Parathyroid adenoma (tissue), 2 donors: ENCODE measurements around the gene IFITM10.
"Not testable (repeated sequence)": the region's sequence is repeated elsewhere in the genome, so short reads cannot be mapped to it uniquely, and the experiment has no call there.

Source experiments
- H2AFZ ChIP-seq: fragments of 300-600 bp; sonication (generic); one replicate; pipeline ENCODE4 v1.7.0; 2017; ENCODE audit warnings: antibody characterized with exemption, mild to moderate bottlenecking
- H3K27ac ChIP-seq: fragments of 300-600 bp; sonication (generic); one replicate; pipeline ENCODE4 v1.7.0; 2017
- H3K27me3 ChIP-seq: fragments of 300-600 bp; sonication (generic); one replicate; pipeline ENCODE4 v1.7.0; 2017; ENCODE audit warnings: low read length; ENCODE audit not compliant: control insufficient read depth, insufficient read depth
- H3K36me3 ChIP-seq: fragments of 300-600 bp; sonication (generic); one replicate; pipeline ENCODE4 v1.7.0; 2017; ENCODE audit warnings: low read length; ENCODE audit not compliant: control insufficient read depth, insufficient read depth
- H3K4me1 ChIP-seq: fragments of 300-600 bp; sonication (generic); one replicate; pipeline ENCODE4 v1.7.0; 2017; ENCODE audit warnings: control low read depth
- H3K4me2 ChIP-seq: fragments of 300-600 bp; sonication (generic); one replicate; pipeline ENCODE4 v1.7.0; 2017; ENCODE audit warnings: low read length
- H3K4me3 ChIP-seq: fragments of 300-600 bp; sonication (generic); one replicate; pipeline ENCODE4 v1.7.0; 2017; ENCODE audit warnings: low read depth, low read length
- H3K79me2 ChIP-seq: fragments of 300-600 bp; sonication (generic); one replicate; pipeline ENCODE4 v1.7.0; 2017; ENCODE audit warnings: control low read depth
- H3K9ac ChIP-seq: fragments of 300-600 bp; sonication (generic); one replicate; pipeline ENCODE4 v1.7.0; 2017; ENCODE audit warnings: mild to moderate bottlenecking
- H3K9me3 ChIP-seq: fragments of 300-600 bp; sonication (generic); one replicate; pipeline ENCODE4 v1.7.0; 2017; ENCODE audit warnings: low read length; ENCODE audit not compliant: control insufficient read depth
- TF ChIP-seq, protein P1 (sequence below): fragments of 300-600 bp; sonication (generic); IDR thresholded peaks from one replicate; pipeline ENCODE4 v1.7.0; 2017; ENCODE audit warnings: antibody characterized with exemption, mild to moderate bottlenecking
- donor health status: primary hyperparathyroidism.

The IFITM10 gene

DNA sequence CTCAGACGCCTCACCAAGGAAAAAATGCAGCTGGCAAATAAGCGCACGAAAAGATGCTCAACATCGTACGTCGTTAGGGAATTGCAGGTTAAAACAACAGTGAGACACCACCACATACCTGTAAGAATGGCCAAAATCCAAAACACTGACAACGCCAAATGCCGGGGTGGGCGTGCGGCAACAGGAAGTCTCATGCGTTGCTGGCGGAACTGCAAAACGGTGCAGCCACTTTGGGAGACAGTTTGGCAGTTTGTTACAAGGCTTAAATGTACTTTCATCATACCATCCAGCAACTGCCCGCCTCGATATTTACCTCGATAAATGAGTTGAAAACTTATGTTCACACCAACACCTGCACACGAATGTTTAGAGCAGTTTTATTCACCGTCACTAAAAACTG, 20.9 kb upstream of the IFITM10 start:
- Histone ChIP-seq H3K27ac (no peak overlapping the region), H3K4me2 (no peak overlapping the region)

DNA sequence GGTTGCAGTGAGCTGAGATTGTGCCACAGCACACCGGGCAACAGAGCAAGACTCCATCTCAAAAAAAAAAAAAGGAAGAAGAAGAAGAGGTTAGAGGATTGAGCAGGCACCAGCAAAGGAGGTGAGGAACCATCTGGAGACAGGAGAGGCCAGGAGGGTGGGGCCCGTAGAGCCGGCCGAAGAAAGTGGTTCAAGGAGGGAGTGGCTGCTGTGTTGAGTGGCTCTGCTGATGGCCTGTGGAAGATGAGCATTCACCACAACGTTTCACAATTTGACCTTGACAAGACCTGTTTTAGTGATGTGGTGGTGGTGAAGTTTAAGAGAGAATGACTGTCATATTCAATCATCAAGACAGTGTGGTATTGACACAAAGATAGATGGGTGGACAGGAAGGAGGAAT, 20.1 kb upstream of the IFITM10 start:
- H3K79me2 ChIP-seq, result no peaks in the 10 kb centered on the region
- no peaks in the 10 kb centered on the region for H3K9me3 ChIP-seq
- H2AFZ ChIP-seq, result no peak overlapping the region
- no peaks in the 10 kb centered on the region for H3K4me1 ChIP-seq
- no peak overlapping the region for H3K4me2 ChIP-seq
- no peak overlapping the region for H3K9ac ChIP-seq
- no peaks in the 10 kb centered on the region for H3K36me3 ChIP-seq
- TF ChIP-seq, protein P1, sequence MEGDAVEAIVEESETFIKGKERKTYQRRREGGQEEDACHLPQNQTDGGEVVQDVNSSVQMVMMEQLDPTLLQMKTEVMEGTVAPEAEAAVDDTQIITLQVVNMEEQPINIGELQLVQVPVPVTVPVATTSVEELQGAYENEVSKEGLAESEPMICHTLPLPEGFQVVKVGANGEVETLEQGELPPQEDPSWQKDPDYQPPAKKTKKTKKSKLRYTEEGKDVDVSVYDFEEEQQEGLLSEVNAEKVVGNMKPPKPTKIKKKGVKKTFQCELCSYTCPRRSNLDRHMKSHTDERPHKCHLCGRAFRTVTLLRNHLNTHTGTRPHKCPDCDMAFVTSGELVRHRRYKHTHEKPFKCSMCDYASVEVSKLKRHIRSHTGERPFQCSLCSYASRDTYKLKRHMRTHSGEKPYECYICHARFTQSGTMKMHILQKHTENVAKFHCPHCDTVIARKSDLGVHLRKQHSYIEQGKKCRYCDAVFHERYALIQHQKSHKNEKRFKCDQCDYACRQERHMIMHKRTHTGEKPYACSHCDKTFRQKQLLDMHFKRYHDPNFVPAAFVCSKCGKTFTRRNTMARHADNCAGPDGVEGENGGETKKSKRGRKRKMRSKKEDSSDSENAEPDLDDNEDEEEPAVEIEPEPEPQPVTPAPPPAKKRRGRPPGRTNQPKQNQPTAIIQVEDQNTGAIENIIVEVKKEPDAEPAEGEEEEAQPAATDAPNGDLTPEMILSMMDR, result no peak
- no peak overlapping the region for H3K27ac ChIP-seq
- H3K4me3 ChIP-seq, result no peak overlapping the region
- H3K27me3 ChIP-seq, result no peaks in the 10 kb centered on the region

More for the DNA sequence above, 20.9 kb upstream of the IFITM10 start:
- no peaks in the 10 kb centered on the region for H3K79me2 ChIP-seq
- TF ChIP-seq, protein P1, result no peak
- H3K4me3 ChIP-seq, result no peak overlapping the region
- H3K4me1 ChIP-seq, result no peaks in the 10 kb centered on the region
- no peak overlapping the region for H3K9ac ChIP-seq
- H3K27me3 ChIP-seq, result no peaks in the 10 kb centered on the region
- H2AFZ ChIP-seq, result no peak overlapping the region
- H3K36me3 ChIP-seq, result no peaks in the 10 kb centered on the region
- no peaks in the 10 kb centered on the region for H3K9me3 ChIP-seq

DNA sequence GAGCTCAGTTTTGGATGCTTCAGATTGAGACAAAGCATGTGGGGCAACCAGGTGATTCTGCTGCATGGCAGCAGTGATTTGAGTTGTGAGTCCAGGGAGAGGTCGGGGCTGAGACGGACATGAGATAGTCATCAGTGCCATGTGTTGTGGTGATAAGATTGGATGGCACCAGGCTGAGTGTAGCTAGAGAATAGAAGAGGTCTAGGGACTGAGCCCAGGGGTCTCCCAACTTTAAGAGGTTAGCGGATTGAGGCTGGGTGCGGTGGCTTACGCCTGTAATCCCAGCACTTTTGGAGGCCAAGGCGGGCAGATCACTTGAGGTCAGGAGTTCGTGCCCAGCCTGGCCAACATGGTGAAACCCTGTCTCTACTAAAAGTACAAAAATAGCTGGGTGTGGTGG, 19.7 kb upstream of the IFITM10 start:
- TF ChIP-seq, protein P1, result no peak
- H3K36me3 ChIP-seq, result no peaks in the 10 kb centered on the region
- no peaks in the 10 kb centered on the region for H3K79me2 ChIP-seq
- H3K27me3 ChIP-seq, result no peaks in the 10 kb centered on the region
- H3K27ac ChIP-seq, result no peak overlapping the region
- no peaks in the 10 kb centered on the region for H3K4me1 ChIP-seq
- no peaks in the 10 kb centered on the region for H3K9me3 ChIP-seq
- no peak overlapping the region for H3K4me3 ChIP-seq
- no peak overlapping the region for H2AFZ ChIP-seq
- H3K4me2 ChIP-seq, result no peak overlapping the region
- no peak overlapping the region for H3K9ac ChIP-seq

DNA sequence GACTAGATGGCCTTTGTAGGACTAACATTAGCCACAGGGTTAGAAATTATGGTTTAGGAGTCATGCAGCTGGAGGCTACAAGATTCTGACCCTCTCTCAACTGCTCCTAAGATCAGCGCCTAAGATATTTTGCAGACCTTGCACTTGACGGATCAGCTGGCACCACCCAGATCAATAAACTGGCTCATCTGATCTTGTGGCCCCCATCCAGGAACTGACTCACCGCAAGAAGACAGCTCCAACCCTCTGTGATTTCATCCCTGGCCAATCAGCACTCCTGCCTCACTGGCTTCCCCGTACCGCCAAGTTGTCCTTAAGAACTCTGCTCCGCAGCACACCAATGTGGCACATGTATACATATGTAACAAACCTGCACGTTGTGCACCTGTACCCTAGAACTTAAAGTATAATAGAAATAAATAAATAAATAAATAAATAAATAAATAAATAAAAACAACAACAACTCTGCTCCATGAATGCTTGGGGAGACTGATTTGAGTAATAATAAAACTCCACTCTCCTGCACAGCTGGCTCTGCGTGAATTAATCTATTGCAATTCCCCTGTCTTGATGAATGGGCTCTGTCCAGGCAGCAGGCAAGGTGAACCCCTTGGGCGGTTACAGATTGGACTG, 19.0 kb upstream of the IFITM10 start:
- H3K79me2 ChIP-seq, H3K9ac ChIP-seq, H3K36me3 ChIP-seq, H3K4me2 ChIP-seq, H3K4me3 ChIP-seq, H2AFZ ChIP-seq, H3K4me1 ChIP-seq, H3K27me3 ChIP-seq, H3K9me3 ChIP-seq, H3K27ac ChIP-seq: not testable (repeated sequence)

DNA sequence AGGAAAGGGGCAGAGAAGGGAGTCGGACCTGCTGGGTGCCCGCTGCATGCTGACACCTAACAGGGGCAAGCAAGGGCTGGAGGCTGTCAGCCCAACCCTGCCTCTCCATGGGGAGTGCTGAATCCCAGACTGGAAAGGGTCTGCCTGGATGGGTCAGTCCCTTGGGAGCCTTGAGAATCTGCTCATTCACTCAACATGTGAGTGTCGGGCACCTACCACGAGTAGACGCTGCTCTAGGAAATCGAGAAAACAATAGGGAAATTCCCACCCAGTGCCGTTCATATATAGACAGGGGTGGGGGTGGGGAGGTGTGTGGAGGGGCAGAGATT, 17.7 kb upstream of the IFITM10 start:
- no peak overlapping the region for H3K27ac ChIP-seq
- H3K4me2 ChIP-seq, result no peak overlapping the region
- TF ChIP-seq, protein P1, result no peak

More for the DNA sequence above, 17.7 kb upstream of the IFITM10 start:
- Histone ChIP-seq H3K9ac (no peak overlapping the region), H3K79me2 (no peaks in the 10 kb centered on the region), H3K36me3 (no peaks in the 10 kb centered on the region), H3K4me3 (no peak overlapping the region), H3K27me3 (no peaks in the 10 kb centered on the region), H3K4me1 (no peaks in the 10 kb centered on the region), H2AFZ (no peak overlapping the region), H3K9me3 (no peaks in the 10 kb centered on the region)
